ENCODE measurements around the gene ETDA. TPM values are rescaled to one million over a fixed set of nuclear protein-coding genes. Genes with fewer than 3 reads are reported as not detected.

ETDA gene
- total and polyA plus RNA-seq, 2 of the 13 experiments (the other 11 are each of a cell fraction or from before 2014, with no cell fraction given), result not detected

GRCh38 chrX:135295238-135295943 lies 43.5 kb downstream of the ETDA start (continued):
- TF ChIP-seq RNF2 (conservative IDR thresholded peaks at IDR 0.05; ENCODE audit: low read depth), result no peak

- intact Hi-C loops (cut with micrococcal nuclease; ENCODE audit: unreplicated experiment), result no loop called here
- H3K36me3 ChIP-seq (replicated peaks in 1 of 2; ENCODE audit: control insufficient read depth in 1 of 2, insufficient read depth in 2 of 2, low read length in 2 of 2), result no peaks in the 10 kb centered on the region
- TF ChIP-seq ZNF773 (CRISPR knock-in tag; IDR thresholded peaks at IDR 0.05; ENCODE audit: borderline replicate concordance) (no peak), HMGXB4 (CRISPR knock-in tag; IDR thresholded peaks at IDR 0.05; ENCODE audit: borderline replicate concordance in 1 of 2, low read depth in 1 of 2) (no peak), TFAP4 (IDR thresholded peaks at IDR 0.05; ENCODE audit: borderline replicate concordance, low read depth) (no peak), FOXK1 (CRISPR knock-in tag; IDR thresholded peaks at IDR 0.05; ENCODE audit: borderline replicate concordance, low read depth) (no peak), ZSCAN29 (CRISPR knock-in tag; conservative IDR thresholded peaks at IDR 0.05) (no peak), ZNF678 (CRISPR knock-in tag; IDR thresholded peaks at IDR 0.05) (no peak), ATF7 (IDR thresholded peaks at IDR 0.05) (no peak), ATF7 (CRISPR knock-in tag; IDR thresholded peaks at IDR 0.05) (no peak), CCAR2 (optimal IDR thresholded peaks at IDR 0.05; ENCODE audit: low read depth, low read length) (no peak)
- FAIRE-seq, result no peak
- no peak overlapping the region for H3K4me2 ChIP-seq (ENCODE audit: low read depth, low read length)
- H3K27ac ChIP-seq (ENCODE audit: extremely low read length, insufficient read depth, low read length), result no peak overlapping the region
- no peaks in the 10 kb centered on the region for H3K27me3 ChIP-seq (ENCODE audit: control insufficient read depth in 1 of 2, insufficient read depth in 2 of 2, low read length in 2 of 2)
- BruUV-seq (replicated peaks), result no TSS peak
- no peak for ATAC-seq
- H3K9me3 ChIP-seq (ENCODE audit: low read length), result no peaks in the 10 kb centered on the region
- no peak overlapping the region for H3K9ac ChIP-seq (ENCODE audit: insufficient read depth, low read depth, low read length)
- no peaks in the 10 kb centered on the region for H3K4me1 ChIP-seq (ENCODE audit: insufficient read depth, low read length)
- no peak overlapping the region for H3K4me3 ChIP-seq (replicated peaks in 1 of 3; ENCODE audit: insufficient read depth in 1 of 3, low read depth in 2 of 3, low read length in 3 of 3)
- CTCF ChIA-PET (ENCODE audit: low intra/inter-chr PET ratio, low total read pairs), result no interaction called here
- H4K20me1 ChIP-seq (ENCODE audit: insufficient read depth, low read length), result no peaks in the 10 kb centered on the region
- WGBS (ENCODE audit: low lambda C conversion rate), result 98% methylated on average over 8 of the region's 10 CpGs
- POLR2A ChIA-PET, result no interaction called here
- DNase-seq (ENCODE audit: low spot score), result no peak
- no peak overlapping the region for H2AFZ ChIP-seq (ENCODE audit: low read length)
- in situ Hi-C loops (cut with HindIII; ENCODE audit: extremely low pct_ligation_motif_present, low pct_unique_long_range_greater_than_20kb), result no loop called here
- H3K79me2 ChIP-seq (ENCODE audit: insufficient read depth, low read length), result no peaks in the 10 kb centered on the region
Measured at GRCh38 chrX:135295944-135296305, 44.1 kb downstream of the ETDA start.
